Measurements from ENCODE around the gene HTR2C. TPM values are rescaled to one million over a fixed set of nuclear protein-coding genes. Genes with fewer than 3 reads are reported as not detected.
"Not testable (repeated sequence)": the region's sequence is repeated elsewhere in the genome, so short reads cannot be mapped to it uniquely, and the experiment has no call there.

Gene HTR2C
- not detected for total RNA-seq

DNA sequence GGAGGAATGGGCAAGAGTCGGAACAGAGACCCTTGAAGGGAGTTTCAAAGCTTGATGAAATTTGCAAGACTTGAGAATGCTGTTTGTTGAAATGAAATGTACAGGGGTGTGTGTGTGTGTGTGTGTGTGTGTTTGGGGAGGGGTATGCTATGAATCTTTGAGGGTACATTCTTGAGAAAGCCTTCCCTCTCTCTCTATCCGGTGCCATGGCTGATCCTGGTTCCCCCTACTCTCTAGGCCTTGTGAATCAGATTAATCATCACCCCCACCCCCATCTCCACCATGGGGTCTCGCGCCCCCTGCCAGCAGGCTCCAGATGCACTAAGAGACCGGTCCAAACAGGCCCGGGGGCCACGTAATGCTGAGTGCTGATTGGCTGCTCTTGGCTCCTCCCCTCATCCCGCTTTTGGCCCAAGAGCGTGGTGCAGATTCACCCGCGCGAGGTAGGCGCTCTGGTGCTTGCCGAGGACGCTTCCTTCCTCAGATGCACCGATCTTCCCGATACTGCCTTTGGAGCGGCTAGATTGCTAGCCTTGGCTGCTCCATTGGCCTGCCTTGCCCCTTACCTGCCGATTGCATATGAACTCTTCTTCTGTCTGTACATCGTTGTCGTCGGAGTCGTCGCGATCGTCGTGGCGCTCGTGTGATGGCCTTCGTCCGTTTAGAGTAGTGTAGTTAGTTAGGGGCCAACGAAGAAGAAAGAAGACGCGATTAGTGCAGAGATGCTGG, at the start of gene HTR2C:
TSS of gene HTR2C (plus strand) at position 441 of the 729 bp plus-strand sequence. CDS start 142,851 bp downstream, outside the sequence.
- no peak within 1 kb of the TSS for H3K27ac Mint-ChIP-seq
- peaks cover 49% of the 10 kb centered on the region for H3K27me3 Mint-ChIP-seq

DNA sequence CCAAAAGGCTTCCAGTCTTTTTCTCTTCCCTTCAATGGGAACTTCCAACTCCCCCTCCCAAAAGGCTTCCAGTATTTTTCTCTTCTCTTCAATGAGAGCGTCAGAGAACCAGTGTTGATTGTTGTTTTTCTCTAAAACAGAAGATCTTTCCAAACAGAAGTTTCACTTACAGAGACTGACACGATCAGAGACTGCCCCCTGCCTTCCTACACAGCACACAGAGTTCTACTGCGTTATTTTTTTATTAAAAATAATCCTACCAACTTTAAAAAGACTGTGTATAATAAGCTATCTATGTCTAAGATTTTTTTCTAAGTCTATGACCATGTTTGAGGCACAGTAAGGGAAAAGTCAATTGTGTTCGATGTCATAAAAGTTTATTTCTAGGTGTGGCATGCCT, 3.5 kb upstream of the HTR2C start:
- no peak for DNase-seq
- Mint-ChIP-seq H3K4me3 (no peak overlapping the region), H3K27ac (no peak overlapping the region)

More for the DNA sequence above, at the start of gene HTR2C:
- Mint-ChIP-seq H3K36me3 (no peaks in the 10 kb centered on the region), H3K4me1 (no peaks in the 10 kb centered on the region), H3K9me3 (peaks cover 3% of the 10 kb centered on the region), H3K4me3 (no peak within 1 kb of the TSS)
- no peak for DNase-seq

DNA sequence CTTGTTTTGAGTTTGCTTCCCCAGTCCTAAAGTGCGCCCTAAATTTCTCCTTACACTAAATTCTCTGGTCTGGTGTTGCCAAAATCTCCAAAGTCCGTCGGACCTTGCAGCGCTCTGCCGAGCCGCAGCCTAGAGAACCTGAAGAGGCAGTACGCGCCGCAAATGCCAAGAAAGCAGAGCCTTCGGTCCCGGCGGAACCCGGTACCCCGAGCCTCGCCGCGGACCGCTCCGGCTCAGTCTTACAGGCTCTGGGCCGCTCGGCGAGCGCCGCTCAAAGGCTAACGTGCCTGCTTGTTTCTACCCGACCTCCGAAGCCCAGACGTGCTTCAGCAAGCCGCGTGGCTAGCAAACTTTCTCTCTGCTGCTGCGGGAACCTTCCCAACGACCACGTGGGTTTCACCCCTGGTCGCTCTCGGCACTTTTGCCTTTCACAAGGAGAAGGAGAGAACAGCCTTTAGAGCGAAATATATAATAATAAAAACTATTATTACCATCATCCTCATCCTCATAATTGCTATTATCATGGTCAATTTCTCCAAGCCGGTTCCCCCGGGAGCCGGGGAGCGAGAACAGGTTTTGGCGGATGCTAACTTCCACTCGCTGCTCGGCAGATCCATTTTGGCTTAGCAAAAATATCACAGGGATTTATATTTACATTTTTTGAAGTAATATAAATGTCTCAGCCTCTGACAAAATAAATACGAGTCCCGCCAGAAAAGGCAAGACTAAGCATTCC, 2.2 kb upstream of the HTR2C start:
- Mint-ChIP-seq H3K36me3 (no peaks in the 10 kb centered on the region), H3K4me1 (no peaks in the 10 kb centered on the region), H3K27ac (no peak overlapping the region), H3K27me3 (peaks cover 46% of the 10 kb centered on the region), H3K4me3 (no peak overlapping the region), H3K9me3 (peaks cover 3% of the 10 kb centered on the region)
- DNase-seq, result no peak

More for the DNA sequence above, 3.5 kb upstream of the HTR2C start:
- no peaks in the 10 kb centered on the region for H3K4me1 Mint-ChIP-seq
- H3K36me3 Mint-ChIP-seq, result no peaks in the 10 kb centered on the region
- H3K9me3 Mint-ChIP-seq, result peaks cover 3% of the 10 kb centered on the region
- peaks cover 43% of the 10 kb centered on the region for H3K27me3 Mint-ChIP-seq

DNA sequence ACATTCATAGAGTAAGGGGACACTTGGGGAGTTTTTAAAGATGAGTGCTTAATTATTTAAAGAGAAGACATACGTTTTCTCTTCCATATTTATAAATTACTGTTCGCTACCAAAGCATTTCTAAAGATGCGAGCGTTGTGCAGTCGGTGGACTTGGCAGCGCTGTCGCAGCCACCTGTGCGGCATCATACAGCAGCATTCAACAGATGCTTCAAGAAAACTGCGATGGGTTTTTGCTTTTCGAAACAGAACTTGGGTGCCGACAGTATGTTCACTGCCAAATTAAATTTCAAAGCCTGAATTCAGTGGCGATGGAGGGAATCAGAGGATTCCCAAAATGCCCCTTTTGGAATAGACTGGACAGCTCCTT, 1.6 kb upstream of the HTR2C start:
- peaks cover 46% of the 10 kb centered on the region for H3K27me3 Mint-ChIP-seq
- no peaks in the 10 kb centered on the region for H3K4me1 Mint-ChIP-seq
- no peaks in the 10 kb centered on the region for H3K36me3 Mint-ChIP-seq
- H3K4me3 Mint-ChIP-seq, result no peak overlapping the region
- DNase-seq, result no peak
- H3K27ac Mint-ChIP-seq, result no peak overlapping the region
- H3K9me3 Mint-ChIP-seq, result peaks cover 3% of the 10 kb centered on the region

DNA sequence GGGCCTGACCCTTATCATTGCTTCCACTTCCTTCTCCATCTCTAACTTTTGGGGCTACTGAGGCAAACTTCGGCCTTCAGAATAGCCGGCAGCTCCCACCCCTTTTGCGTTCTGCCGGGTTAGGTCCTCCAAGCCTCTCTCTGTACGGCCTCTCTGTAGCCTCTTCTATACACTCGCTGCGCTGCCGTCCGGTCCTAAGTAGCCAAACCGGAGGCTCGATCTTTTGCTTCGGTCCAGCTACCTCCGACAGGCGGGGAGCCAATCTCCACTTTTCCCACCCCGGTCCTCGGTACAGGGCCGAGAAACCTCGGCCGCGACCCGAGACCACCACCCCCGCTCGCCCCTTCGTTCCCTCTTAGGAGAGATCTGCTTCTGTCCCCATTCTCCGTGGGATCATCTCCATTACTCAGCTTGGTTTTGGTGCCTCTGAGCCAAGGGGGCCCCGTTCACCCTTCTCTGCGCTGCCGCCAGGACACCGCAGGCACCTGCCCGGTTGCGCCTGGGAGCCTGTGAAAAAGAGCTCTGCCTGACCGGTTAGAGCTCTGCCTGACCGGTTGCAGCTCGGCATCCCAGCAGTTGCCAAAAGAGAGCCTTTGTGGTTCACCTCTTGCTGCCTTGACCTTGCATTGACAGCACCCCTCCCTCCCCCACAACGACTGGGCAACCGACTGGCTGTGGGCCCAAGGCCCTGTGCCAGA, 1.0 kb upstream of the HTR2C start:
- peaks cover 3% of the 10 kb centered on the region for H3K9me3 Mint-ChIP-seq

DNA sequence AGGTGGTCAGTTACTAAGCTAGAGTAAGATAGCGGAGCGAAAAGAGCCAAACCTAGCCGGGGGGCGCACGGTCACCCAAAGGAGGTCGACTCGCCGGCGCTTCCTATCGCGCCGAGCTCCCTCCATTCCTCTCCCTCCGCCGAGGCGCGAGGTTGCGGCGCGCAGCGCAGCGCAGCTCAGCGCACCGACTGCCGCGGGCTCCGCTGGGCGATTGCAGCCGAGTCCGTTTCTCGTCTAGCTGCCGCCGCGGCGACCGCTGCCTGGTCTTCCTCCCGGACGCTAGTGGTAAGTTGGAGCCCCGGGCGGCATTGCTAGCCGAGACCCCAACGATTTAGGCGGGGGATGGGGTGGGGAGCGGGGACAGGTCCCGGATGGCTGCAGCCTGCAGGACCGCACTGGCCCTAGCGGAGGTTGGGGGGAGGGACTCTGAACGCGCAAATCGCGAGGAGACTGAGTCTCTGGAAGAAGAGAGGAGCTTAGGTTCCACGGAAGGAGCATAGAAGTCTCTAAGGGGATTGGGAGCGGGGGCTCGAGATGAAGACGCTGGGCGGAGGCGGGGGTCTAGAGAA, 573 bp downstream of the HTR2C start:
- no peak overlapping the region for H3K27ac Mint-ChIP-seq
- peaks cover 49% of the 10 kb centered on the region for H3K27me3 Mint-ChIP-seq
- H3K4me3 Mint-ChIP-seq, result no peak overlapping the region
- no peak for DNase-seq
- H3K4me1 Mint-ChIP-seq, result no peaks in the 10 kb centered on the region
- peaks cover 3% of the 10 kb centered on the region for H3K9me3 Mint-ChIP-seq
- H3K36me3 Mint-ChIP-seq, result no peaks in the 10 kb centered on the region

More for the DNA sequence above, 1.0 kb upstream of the HTR2C start:
- Mint-ChIP-seq H3K4me3 (no peak overlapping the region), H3K36me3 (no peaks in the 10 kb centered on the region), H3K27ac (no peak overlapping the region), H3K4me1 (no peaks in the 10 kb centered on the region), H3K27me3 (peaks cover 49% of the 10 kb centered on the region)
- DNase-seq, result no peak

DNA sequence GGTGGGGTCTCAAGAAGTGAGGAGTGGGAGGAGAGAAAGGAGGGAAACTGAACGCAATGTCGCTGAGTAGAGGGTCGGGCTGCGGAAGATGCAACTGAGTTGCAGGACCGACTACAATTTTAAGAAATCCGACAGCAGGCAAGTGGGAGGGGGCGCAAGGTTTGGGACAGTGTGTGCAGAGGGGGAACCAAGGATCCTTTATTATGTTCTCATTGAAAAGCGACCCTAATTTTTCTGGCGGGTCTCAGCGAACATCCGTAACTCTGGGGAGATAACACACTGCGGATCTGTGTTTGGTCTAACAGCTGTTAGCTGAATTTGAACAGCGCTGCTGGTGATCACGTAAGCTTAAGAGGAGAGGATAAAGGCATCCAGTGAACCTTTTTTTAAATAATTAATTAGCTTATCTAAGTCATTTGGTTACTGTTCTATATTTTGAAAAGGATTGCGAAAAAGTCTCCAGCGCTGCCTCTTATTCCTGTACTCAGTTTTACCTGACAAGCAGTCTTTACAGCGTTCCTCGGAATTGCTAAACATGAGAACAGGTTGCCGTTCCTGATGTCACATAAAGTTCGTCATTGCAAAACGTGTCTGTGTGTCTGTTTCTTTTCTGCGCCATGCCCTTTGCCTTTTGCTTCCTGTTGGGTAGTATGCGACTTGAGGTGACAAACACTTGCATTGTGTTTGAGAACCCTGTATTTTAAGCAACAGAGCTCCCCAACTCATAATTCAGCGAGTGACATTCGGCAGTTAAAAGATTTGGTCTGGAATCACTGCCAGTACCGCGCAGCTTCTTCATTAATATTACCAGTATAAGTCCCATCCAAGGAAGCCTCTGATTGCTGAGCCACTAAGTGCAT, 1.3 kb downstream of the HTR2C start:
- Mint-ChIP-seq H3K4me3 (no peak overlapping the region), H3K27me3 (peaks cover 48% of the 10 kb centered on the region), H3K9me3 (peaks cover 3% of the 10 kb centered on the region), H3K36me3 (no peaks in the 10 kb centered on the region), H3K4me1 (no peaks in the 10 kb centered on the region), H3K27ac (no peak overlapping the region)
- DNase-seq, result no peak

DNA sequence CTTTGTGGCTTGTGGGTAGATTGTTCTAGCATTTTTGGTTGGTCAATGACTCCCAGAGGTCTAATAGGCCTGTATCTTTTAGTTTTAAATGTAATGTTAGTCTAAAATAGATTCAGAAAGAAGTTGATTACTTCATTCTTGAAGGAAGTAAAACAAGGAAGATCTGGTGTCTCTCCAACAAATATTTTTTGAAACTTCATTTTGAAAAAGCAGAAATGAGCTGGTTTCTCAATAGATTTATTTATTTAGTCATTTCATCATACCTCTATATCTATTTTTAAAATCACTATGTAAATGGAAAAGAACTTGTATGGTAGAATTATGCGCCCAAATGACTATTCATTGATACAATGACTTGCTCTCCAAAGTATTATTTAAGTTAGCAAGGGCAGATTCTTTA, 7.2 kb downstream of the HTR2C start:
- Mint-ChIP-seq H3K4me1 (no peaks in the 10 kb centered on the region), H3K27me3 (peaks cover 3% of the 10 kb centered on the region), H3K4me3 (no peak overlapping the region), H3K36me3 (no peaks in the 10 kb centered on the region), H3K9me3 (no peaks in the 10 kb centered on the region), H3K27ac (no peak overlapping the region)
- DNase-seq, result no peak

DNA sequence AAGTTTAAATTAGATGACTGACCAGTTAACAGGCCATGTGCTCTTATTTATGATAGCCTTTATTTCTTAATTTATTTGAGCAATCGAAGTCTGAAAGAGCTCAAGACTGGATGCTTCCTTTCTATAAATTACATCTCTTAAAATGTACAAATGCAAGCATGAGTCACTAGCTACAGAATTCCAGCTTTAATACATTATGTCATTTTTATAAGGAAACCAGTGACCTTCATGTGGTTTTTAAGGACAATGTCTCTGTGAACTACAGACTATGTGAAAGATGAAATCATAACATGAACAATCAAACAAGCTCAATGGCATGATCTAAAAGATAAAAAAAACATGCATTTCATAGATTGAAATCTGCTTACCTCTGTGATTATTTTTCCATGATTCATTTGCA, 15.4 kb downstream of the HTR2C start:
- no peak for DNase-seq
- Mint-ChIP-seq H3K4me1 (no peaks in the 10 kb centered on the region), H3K9me3 (no peaks in the 10 kb centered on the region), H3K4me3 (no peak overlapping the region), H3K27ac (no peak overlapping the region), H3K27me3 (no peaks in the 10 kb centered on the region), H3K36me3 (no peaks in the 10 kb centered on the region)

DNA sequence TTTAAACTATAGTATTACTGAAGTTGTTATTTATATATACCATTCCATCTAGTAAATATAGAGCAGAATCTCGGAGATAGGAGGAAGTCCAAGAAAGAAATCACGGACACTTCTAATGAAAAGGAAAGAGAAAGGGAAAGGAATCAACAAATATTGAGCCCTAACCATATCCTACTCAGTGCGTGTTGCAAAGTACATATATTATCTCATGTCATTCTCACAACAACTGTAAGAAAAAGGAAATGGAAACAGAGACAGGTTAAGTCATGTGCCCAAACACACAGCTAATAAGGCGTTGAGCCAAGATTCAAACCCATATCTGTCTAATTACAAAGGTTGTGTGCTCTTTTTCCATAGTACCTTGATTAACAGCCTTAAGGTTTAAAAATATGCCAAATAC, 16.0 kb downstream of the HTR2C start:
- H3K4me1 Mint-ChIP-seq, result no peaks in the 10 kb centered on the region

DNA sequence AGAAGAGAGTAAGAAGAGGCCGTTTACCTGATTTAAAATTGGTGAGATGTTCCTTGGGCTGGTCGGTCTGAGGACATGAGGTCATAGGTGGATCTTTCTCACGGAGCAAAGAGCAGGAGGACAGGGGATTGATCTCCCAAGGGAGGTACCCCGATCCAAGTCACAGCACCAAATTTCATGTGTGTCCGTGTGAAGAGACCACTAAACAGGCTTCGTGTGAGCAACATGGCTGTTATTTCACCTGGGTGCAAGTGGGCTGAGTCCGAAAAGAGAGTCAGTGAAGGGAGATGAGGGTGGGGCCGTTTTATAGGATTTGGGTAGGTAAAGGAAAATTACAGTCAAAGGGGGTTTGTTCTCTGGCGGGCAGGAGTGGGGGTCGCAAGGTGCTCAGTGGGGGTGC, 22.7 kb downstream of the HTR2C start:
- not testable (repeated sequence) for DNase-seq, H3K4me1 Mint-ChIP-seq, H3K9me3 Mint-ChIP-seq, H3K27ac Mint-ChIP-seq, H3K27me3 Mint-ChIP-seq, H3K36me3 Mint-ChIP-seq, H3K4me3 Mint-ChIP-seq

More for the DNA sequence above, 16.0 kb downstream of the HTR2C start:
- Mint-ChIP-seq H3K36me3 (no peaks in the 10 kb centered on the region), H3K4me3 (no peak overlapping the region), H3K9me3 (no peaks in the 10 kb centered on the region), H3K27me3 (no peaks in the 10 kb centered on the region), H3K27ac (no peak overlapping the region)
- no peak for DNase-seq

DNA sequence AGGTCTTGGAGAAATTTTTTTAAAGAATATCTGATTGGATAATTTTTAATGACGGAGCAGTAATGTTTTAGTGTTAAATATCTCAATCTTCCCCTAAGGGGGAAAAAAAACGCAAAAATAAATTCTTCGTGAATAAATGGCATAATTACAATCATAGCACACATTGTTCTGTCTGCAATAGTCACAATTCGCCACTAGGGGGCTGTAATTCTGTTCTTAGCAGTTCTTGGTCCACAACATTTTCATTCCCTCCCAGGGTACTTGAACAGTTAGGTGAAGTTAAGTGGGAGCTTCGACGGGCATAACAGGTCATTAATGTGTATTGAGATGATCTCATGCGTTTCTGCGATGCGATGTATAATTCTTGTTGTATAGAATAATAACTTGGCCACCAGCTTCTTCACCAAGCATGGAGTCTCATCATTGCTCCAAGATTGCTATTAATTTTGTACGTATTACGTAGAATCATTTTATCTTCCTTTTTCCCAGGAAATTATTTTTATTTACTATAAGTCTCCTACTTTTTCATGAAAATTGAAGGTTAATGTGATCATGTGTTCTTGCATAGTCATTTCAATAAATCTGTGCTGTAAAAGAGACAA, 27.2 kb downstream of the HTR2C start:
- Mint-ChIP-seq H3K4me1 (no peaks in the 10 kb centered on the region), H3K27ac (no peak overlapping the region), H3K9me3 (no peaks in the 10 kb centered on the region), H3K36me3 (no peaks in the 10 kb centered on the region), H3K27me3 (no peaks in the 10 kb centered on the region), H3K4me3 (no peak overlapping the region)
- no peak for DNase-seq

DNA sequence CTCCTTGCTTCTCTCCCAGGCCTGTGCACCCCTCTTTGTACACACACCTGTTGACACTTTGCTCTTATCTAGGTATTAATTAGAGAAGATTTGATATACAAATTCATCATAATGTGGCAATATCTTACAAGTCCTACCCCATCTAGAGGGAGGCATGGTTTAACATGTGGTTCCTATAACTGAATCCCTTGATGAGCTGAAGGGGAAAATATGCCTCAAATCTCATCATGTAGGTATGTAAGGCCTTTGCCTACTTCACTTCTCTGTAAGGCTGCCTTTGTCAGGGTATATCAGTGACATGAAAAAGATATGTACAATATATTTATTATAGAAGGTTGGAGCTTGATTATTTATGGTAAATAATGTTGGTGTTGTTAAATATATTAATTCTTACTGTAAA, 31.9 kb downstream of the HTR2C start:
- Mint-ChIP-seq H3K4me3 (no peak overlapping the region), H3K27ac (no peak overlapping the region), H3K27me3 (no peaks in the 10 kb centered on the region)

DNA sequence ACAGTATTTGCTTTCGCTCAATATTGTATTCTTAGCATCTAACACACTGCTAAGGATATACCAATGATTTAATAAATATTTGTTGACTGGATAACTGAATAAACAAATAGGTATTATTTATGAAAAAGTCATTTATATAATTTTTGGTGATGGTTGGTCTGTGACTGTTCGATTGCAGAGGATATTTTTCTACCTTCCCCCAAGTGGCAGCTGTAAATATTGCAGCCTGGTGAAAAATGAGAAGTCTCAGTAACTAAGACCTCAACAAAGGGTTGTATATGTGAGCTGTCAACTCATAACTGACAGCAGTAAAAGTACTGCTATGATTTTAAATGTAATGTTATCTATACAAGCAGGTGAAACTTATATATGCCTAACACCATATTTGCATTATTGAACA, 36.0 kb downstream of the HTR2C start:
- no peak overlapping the region for H3K4me3 Mint-ChIP-seq
- no peaks in the 10 kb centered on the region for H3K9me3 Mint-ChIP-seq
- no peaks in the 10 kb centered on the region for H3K27me3 Mint-ChIP-seq
- H3K27ac Mint-ChIP-seq, result no peak overlapping the region
- H3K36me3 Mint-ChIP-seq, result no peaks in the 10 kb centered on the region
- no peaks in the 10 kb centered on the region for H3K4me1 Mint-ChIP-seq
- DNase-seq, result no peak

More for the DNA sequence above, 31.9 kb downstream of the HTR2C start:
- Mint-ChIP-seq H3K9me3 (no peaks in the 10 kb centered on the region), H3K4me1 (no peaks in the 10 kb centered on the region), H3K36me3 (no peaks in the 10 kb centered on the region)
- no peak for DNase-seq

Data from activated naive CD8-positive, alpha-beta T cell treated with anti-CD3 and anti-CD28 coated beads for 36 hours (primary cell).